ENCODE data around the gene NAT9. TPM values are rescaled to one million over a fixed set of nuclear protein-coding genes. Genes with fewer than 3 reads are reported as not detected.

NAT9 gene
- total RNA-seq, 1 experiment from 2014 or later: 63.5 TPM

DNA sequence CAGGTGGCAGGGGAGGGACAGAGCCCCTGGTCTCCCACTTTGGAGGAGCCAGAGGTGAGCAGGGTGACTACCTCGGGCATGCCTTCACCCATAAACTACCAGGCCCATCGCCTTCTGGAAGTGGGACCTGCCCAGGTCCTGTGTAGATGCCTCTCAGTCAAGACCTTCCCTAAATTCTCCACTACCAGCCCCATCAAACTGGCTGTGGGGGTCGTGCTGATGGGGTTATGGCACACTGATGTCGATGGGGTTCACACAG is 44.9 kb downstream of the NAT9 start:
- Histone ChIP-seq H2BK5ac (ENCODE audit: insufficient read length, low read length) (no peak overlapping the region), H3T11ph (ENCODE audit: low read length) (no peak overlapping the region), H3K27me3 (ENCODE audit: insufficient read depth, low read length) (no peaks in the 10 kb centered on the region; the same call in 1 of the 2 replicates), H3K23ac (ENCODE audit: insufficient read length, low read depth, low read length) (no peak overlapping the region), H2BK20ac (ENCODE audit: low read depth, low read length, poor library complexity, severe bottlenecking) (no peak overlapping the region), H3K23me2 (ENCODE audit: insufficient read length, low read depth, low read length, poor library complexity, severe bottlenecking) (no peaks in the 10 kb centered on the region), H3K56ac (ENCODE audit: insufficient read length, low read depth, low read length) (no peak overlapping the region), H2BK15ac (ENCODE audit: low read depth, low read length) (no peak overlapping the region), H4K20me1 (ENCODE audit: control insufficient read depth, insufficient read depth, insufficient read length) (no peaks in the 10 kb centered on the region), H2BK120ac (ENCODE audit: low read depth, low read length, poor library complexity, severe bottlenecking) (no peak overlapping the region), H4K8ac (replicated peaks; ENCODE audit: insufficient read length, low read depth, low read length) (no peak overlapping the region), H2AFZ (ENCODE audit: low read length) (no peak overlapping the region), H3K14ac (ENCODE audit: insufficient read depth, low read length) (no peak overlapping the region), H3K9me3 (ENCODE audit: control insufficient read depth, low read depth, low read length) (no peaks in the 10 kb centered on the region), H4K5ac (ENCODE audit: insufficient read length, low read depth, low read length) (no peak overlapping the region), H3K18ac (ENCODE audit: insufficient read length, low read depth, low read length) (no peak overlapping the region), H3K79me2 (ENCODE audit: insufficient read depth, low read length) (no peaks in the 10 kb centered on the region), H2BK12ac (ENCODE audit: insufficient read length, low read depth, low read length) (no peak overlapping the region), H3K79me1 (ENCODE audit: insufficient read depth, low read depth, low read length, poor library complexity, severe bottlenecking) (no peaks in the 10 kb centered on the region), H3K4me1 (ENCODE audit: insufficient read depth, low read length) (no peaks in the 10 kb centered on the region), H4K91ac (ENCODE audit: insufficient read length, low read depth, low read length) (no peak overlapping the region), H3K9ac (ENCODE audit: extremely low read depth, insufficient read length, low read length) (no peak overlapping the region), H2AK5ac (ENCODE audit: insufficient read length, low read length) (no peak overlapping the region), H3K4ac (ENCODE audit: low read depth, low read length) (no peak overlapping the region), H3K27ac (ENCODE audit: insufficient read length, low read depth, low read length) (no peak overlapping the region), H3K4me2 (ENCODE audit: insufficient read depth, insufficient read length, low read length) (no peak overlapping the region)
- Mint-ChIP-seq H3K27me3 (ENCODE audit: low read depth) (peaks cover 6% of the 10 kb centered on the region; the same call in 1 of the 2 replicates), H3K4me1 (peaks cover 2 to 5% of the 10 kb centered on the region in 2 experiments), H3K36me3 (ENCODE audit: insufficient read depth in 1 of 3, low read depth in 3 of 3) (no peaks in the 10 kb centered on the region), H3K27ac (peak overlapping the region in 1 of 3 experiments; percentile 10; a peak in 1 of 7 replicates), H3K9me3 (no peaks in the 10 kb centered on the region), H3K4me3 (no peak overlapping the region)
- no CpG with 5 or more reads among the region's 4 CpGs for WGBS (ENCODE audit: extremely low coverage, insufficient read length, low lambda C conversion rate)
- TF ChIP-seq CTCF (conservative IDR thresholded peaks at IDR 0.05): no peak
- DNase-seq: no peak
